ENCODE results near the gene PCGF3.

DNA sequence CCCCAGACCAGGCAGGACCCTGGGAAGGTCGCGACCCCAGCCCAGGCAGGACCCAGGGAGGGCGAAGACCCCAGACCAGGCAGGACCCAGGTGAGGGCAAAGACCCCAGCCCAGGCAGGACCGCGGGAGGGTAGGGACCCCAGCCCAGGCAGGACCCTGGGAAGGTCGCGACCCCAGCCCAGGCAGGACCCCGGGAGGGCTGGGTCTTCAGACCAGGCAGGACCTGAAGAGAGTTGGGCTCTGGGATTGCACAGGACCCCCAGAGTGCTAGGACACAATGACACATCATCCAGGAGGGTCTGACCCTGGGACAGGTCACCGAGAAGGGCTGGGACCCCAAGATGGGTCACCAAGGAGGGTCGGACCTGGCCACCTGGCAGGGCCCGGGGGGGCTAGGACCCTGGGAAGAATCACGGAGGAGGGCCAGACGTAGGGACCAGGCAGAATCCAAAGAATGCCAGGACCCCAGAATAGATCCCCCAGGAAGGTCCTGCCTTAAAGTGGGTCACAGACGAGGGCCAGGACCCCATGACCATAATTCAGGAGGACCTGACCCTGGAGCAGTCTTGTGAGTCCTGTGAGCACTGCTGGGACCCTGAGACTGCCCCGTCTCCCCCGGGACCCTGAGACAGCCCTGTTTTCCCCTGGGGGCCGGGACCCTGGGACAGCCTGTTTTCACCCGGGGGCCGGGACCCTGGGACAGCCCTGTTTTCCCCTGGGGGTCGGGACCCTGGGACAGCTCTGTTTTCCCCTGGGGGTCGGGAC, 1.4 kb downstream of the PCGF3 start:
- TF ChIP-seq, protein P1, sequence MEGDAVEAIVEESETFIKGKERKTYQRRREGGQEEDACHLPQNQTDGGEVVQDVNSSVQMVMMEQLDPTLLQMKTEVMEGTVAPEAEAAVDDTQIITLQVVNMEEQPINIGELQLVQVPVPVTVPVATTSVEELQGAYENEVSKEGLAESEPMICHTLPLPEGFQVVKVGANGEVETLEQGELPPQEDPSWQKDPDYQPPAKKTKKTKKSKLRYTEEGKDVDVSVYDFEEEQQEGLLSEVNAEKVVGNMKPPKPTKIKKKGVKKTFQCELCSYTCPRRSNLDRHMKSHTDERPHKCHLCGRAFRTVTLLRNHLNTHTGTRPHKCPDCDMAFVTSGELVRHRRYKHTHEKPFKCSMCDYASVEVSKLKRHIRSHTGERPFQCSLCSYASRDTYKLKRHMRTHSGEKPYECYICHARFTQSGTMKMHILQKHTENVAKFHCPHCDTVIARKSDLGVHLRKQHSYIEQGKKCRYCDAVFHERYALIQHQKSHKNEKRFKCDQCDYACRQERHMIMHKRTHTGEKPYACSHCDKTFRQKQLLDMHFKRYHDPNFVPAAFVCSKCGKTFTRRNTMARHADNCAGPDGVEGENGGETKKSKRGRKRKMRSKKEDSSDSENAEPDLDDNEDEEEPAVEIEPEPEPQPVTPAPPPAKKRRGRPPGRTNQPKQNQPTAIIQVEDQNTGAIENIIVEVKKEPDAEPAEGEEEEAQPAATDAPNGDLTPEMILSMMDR (IDR thresholded peaks at IDR 0.05), result no peak
- TF ChIP-seq POLR2A (IDR thresholded peaks at IDR 0.05), result no peak

All from right lobe of liver (tissue), 4 donors.